Activated CD4-positive, alpha-beta memory T cell treated with anti-CD3 and anti-CD28 coated beads, Interleukin-2, amount 10 ng/mL, durations not matched to agents 7 days and 5 days (primary cell): ENCODE results near the gene SYTL3. TPM values are rescaled to one million over a fixed set of nuclear protein-coding genes. Genes with fewer than 3 reads are reported as not detected.
"Not testable (repeated sequence)": the region's sequence is repeated elsewhere in the genome, so short reads cannot be mapped to it uniquely, and the experiment has no call there.

Experiments used
- CTCF ChIA-PET: fragments of 350-600 bp; sonication (Branson Sonifier 250); formaldehyde crosslinking; loops from one replicate; lab custom pipeline; 2021; ENCODE audit warnings: antibody characterized with exemption, inconsistent platforms; lab: Charles Lee
- POLR2A ChIA-PET: fragments of 350-600 bp; sonication (Branson Sonifier 250); formaldehyde crosslinking; loops from one replicate; lab custom pipeline; 2021; ENCODE audit warnings: antibody characterized with exemption; lab: Charles Lee
- DNase-seq: peaks from one replicate; pipeline ENCODE4 v3.0.0-alpha.2; 2020
- H3K27ac Mint-ChIP-seq: one replicate; pipeline ENCODE4 v1.8.0; 2021; ENCODE audit warnings: mild to moderate bottlenecking, mixed read lengths
- H3K27me3 Mint-ChIP-seq: one replicate; pipeline ENCODE4 v1.8.0; 2021; ENCODE audit warnings: mixed read lengths
- H3K36me3 Mint-ChIP-seq: one replicate; pipeline ENCODE4 v1.8.0; 2021; ENCODE audit warnings: low read depth, mixed read lengths
- H3K4me1 Mint-ChIP-seq: one replicate; pipeline ENCODE4 v1.8.0; 2021; ENCODE audit warnings: mixed read lengths
- H3K4me3 Mint-ChIP-seq: one replicate; pipeline ENCODE4 v1.8.0; 2021; ENCODE audit warnings: mild to moderate bottlenecking, mixed read lengths
- H3K9me3 Mint-ChIP-seq: one replicate; pipeline ENCODE4 v1.8.0; 2021; ENCODE audit warnings: mixed read lengths
- total RNA-seq, 2 experiments: library from RNA; stranded (reverse); gene quantifications; one replicate each; pipeline ENCODE4 v1.2.3, GENCODE V29; 2021

The SYTL3 gene
- total RNA-seq, 2 experiments from 2014 or later, result 133 to 135 TPM

DNA sequence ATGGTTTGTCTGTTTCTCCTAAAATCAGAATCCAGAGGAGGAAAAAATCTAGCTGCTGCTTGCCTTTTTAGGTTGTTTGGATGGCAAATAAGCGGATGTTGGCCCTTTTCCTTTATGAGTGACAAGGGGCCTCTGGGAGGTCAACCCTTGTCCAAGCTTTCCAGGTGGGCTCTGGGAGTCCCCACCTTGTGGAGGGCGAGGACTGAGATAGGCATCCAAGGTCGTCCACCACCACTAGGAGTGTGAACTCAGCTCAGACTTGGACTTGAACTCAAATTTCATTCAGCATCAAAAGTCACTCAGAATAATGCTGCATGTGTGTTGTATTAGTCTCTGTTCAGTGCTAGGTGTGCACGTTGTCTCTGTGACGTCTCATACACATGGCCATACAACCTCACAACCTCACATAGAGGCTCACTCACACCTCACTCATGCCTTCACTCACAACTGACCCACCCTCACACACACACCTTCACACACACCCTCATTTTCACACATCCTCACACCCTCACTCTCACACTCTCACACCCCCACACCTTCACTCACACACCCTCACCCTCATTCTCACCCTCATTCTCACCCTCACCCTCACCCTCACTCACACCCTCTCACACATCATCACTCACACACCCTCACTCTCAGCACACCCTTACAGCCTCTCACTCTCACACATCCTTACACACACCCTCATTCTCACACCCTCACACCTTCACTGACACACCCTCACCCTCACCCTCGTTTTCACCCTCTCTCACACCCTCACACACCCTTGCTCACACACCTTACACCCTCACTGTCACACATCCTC, 23.3 kb upstream of the SYTL3 start:
- POLR2A ChIA-PET, result no interaction called here
- peaks cover 64% of the 10 kb centered on the region for H3K36me3 Mint-ChIP-seq
- H3K4me3 Mint-ChIP-seq, result no peak overlapping the region
- CTCF ChIA-PET, result interaction anchor here (0.6 to 1.1 kb wide), 2 partner anchors 32 to 414 kb away, joined by 3 to 4 read pairs; no protein-coding TSS in a partner anchor
- no peaks in the 10 kb centered on the region for H3K9me3 Mint-ChIP-seq
- peak overlapping the region; percentile 57 for H3K27ac Mint-ChIP-seq
- no peak for DNase-seq
- peaks cover 38% of the 10 kb centered on the region for H3K4me1 Mint-ChIP-seq
- no peaks in the 10 kb centered on the region for H3K27me3 Mint-ChIP-seq

DNA sequence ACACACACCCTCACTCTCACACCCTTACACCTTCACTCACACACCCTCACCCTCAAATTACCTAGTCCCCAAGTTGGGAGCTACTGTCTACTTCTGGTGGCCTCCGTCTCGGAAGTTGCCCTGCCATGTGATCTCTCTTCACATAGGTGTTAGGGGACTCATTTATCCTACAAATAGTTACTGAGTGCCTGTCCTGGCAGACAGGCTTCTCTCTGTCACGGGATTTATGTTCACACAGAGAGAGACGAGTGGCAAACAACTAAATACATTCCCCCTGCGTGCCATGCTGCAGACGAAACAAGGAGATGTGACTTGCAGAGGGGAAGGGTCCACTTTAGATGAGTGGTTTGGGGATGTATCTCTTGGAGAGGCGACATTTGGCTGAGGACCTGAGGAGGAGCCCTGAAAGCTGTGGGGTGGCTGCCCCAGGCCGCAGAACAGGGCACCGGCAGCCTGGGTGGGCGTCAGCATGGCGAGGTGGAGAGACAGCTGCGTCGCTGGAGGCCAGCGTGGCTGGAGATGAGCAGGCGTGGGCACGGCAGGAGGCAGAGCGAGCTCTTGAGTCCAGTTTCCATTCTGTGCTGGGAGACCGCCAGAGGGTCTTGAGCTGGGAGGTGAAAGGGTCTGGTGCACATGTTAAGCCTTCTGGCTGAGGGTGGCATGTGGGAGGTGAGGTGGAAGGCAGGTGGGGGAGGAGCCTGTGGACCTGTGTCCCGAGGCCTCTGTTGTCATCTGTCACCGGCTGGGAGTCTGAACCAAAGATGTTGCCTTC, 22.5 kb upstream of the SYTL3 start:
- DNase-seq, result peak; percentile 14
- Mint-ChIP-seq H3K4me3 (no peak overlapping the region), H3K27ac (peak overlapping the region; percentile 57), H3K4me1 (peaks cover 43% of the 10 kb centered on the region), H3K36me3 (peaks cover 66% of the 10 kb centered on the region), H3K9me3 (no peaks in the 10 kb centered on the region), H3K27me3 (no peaks in the 10 kb centered on the region)
- ChIA-PET CTCF (interaction anchor here (1.5 to 1.7 kb wide), 2 partner anchors 17 to 33 kb away, joined by 3 to 5 read pairs; partner anchors contain the start of gene DYNLT1), POLR2A (interaction anchor here (1.4 to 2.1 kb wide), 2 partner anchors 16 to 17 kb away, joined by 4 to 6 read pairs; partner anchors contain the start of gene DYNLT1)

DNA sequence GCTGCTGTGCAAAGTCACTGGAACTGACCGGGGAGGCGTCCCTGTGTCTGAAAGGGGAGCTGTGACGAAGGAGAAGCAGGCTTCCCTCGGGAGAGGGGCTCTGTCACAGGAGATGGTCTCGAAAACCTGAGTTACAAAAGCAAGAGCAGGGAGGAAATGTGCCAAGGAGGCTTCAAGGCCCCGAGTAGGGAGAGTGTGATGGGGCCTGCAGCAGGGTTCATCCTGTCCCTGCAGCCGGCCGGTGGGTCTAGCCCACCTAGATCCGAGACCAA, 22.0 kb upstream of the SYTL3 start:
- Mint-ChIP-seq H3K9me3 (no peaks in the 10 kb centered on the region), H3K27ac (no peak overlapping the region), H3K4me3 (no peak overlapping the region), H3K27me3 (no peaks in the 10 kb centered on the region), H3K4me1 (peaks cover 38% of the 10 kb centered on the region), H3K36me3 (peaks cover 66% of the 10 kb centered on the region)
- DNase-seq, result no peak
- ChIA-PET POLR2A (interaction anchor here (1.4 to 2.1 kb wide), 2 partner anchors 15 to 17 kb away, joined by 4 to 6 read pairs; partner anchors contain the start of gene DYNLT1), CTCF (interaction anchor here (0.9 to 1.7 kb wide), 5 partner anchors 10 to 64 kb away, joined by 3 to 5 read pairs (median 4); partner anchors contain the start of gene DYNLT1)

DNA sequence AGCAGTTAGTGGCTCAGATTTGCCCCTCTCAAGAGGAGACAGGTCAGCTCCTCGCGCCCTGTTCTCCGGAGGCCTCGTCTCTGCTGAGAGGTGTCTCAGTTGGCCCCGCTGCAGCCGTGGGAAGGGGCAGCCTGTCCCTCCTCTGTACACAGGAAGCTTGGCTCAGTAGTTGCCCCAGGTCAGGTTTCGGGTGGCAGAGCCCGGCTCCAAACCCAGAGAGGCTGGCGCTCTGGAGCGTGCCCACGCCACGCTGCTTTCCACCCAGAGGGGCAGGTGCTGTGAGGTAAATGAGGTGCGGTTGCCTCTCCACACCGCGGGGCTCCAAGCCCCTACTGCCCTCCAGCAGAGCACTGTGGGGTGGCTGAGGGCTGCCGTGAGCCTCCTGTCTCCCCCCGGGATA, 21.3 kb upstream of the SYTL3 start:
- ChIA-PET CTCF (interaction anchor here (0.9 to 1.7 kb wide), 5 partner anchors 9 to 63 kb away, joined by 3 to 5 read pairs (median 4); partner anchors contain the start of gene DYNLT1), POLR2A (interaction anchor here (1.4 to 2.1 kb wide), 2 partner anchors 14 to 16 kb away, joined by 4 to 6 read pairs; partner anchors contain the start of gene DYNLT1)
- DNase-seq, result no peak
- H3K27me3 Mint-ChIP-seq, result no peaks in the 10 kb centered on the region
- H3K27ac Mint-ChIP-seq, result no peak overlapping the region
- no peaks in the 10 kb centered on the region for H3K9me3 Mint-ChIP-seq
- H3K36me3 Mint-ChIP-seq, result peaks cover 68% of the 10 kb centered on the region
- no peak overlapping the region for H3K4me3 Mint-ChIP-seq
- peaks cover 39% of the 10 kb centered on the region for H3K4me1 Mint-ChIP-seq

DNA sequence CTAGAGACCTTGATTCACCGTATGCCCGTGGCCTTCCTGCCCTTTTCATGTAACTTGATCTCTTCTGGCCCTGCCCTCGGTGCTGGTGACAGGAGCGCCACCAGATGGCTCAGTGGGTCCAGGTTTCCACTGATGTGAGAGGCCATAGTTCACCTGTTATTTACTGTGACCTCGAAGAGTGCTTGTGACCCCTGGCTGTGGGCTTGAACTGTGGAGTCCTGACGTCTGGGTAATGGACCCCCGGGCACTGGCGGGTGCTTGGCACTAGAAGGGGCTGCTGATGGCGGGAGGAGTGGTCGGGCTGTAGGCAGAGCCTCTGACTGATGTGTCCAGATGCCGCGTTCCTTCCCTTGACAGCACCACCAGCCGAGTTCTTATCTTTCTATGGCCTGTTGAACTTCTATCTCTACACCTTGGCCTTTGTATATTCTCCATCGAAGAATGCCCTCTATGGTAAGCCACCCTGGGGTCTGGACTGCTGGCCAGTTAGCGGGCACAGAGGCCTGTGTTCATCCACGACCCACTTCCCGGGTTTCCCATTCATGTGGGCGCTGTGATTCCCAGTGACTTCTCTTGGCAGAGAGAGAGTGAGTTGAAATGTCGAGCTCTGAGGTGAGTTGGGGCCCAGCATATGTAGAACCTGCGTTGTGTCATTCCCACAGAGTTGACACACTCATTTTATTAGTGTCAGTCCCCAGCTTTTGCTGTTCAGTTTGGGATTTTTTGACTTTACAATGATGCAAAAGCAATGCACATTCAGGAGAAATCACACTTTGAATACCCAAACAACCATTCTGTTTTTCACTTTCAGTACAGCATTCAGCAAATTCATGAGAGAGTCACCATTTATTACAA, 20.3 kb upstream of the SYTL3 start:
- no peaks in the 10 kb centered on the region for H3K27me3 Mint-ChIP-seq
- ChIA-PET CTCF (interaction anchor here (0.6 to 2.0 kb wide), 6 partner anchors 8 to 415 kb away, joined by 3 to 11 read pairs (median 4); no protein-coding TSS in a partner anchor), POLR2A (interaction anchor here (1.2 to 2.8 kb wide), 4 partner anchors 11 to 397 kb away, joined by 3 to 18 read pairs (median 5); partner anchors contain the start of gene DYNLT1)
- no peaks in the 10 kb centered on the region for H3K9me3 Mint-ChIP-seq
- H3K36me3 Mint-ChIP-seq, result peaks cover 74% of the 10 kb centered on the region
- H3K4me3 Mint-ChIP-seq, result no peak overlapping the region
- DNase-seq, result peak; percentile 30
- peaks cover 39% of the 10 kb centered on the region for H3K4me1 Mint-ChIP-seq
- H3K27ac Mint-ChIP-seq, result no peak overlapping the region

DNA sequence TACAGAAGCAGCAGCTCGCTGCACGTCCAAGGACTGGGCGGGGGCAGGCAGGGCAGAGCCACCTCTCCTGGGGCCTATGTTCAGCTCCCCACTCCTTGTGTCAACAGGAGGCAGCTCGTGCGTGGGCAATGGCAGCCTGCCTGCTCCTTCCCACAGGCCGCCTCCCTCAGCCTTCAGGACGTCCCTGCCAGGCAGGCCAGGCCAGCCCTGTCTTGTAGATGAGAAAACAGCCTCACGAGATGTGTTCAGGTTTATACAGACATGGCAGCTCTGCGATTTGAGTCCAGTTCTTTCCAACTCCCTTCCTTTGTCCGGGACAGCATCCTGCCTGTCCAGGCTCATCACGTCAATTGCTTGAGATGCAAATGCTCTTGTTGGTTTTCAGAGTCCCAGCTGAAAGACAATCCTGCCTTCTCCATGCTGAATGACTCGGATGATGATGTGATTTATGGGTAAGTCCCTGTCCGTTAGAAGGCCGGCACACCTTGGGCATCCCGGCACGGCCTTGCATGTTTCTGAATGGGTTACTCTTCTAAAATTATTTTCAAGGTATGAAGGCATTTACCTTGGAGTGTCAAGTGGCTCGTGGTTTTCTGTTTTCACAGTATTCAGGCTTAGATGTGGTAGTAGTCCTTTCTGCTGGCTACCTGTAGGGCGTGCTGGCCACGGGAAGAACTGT, 18.8 kb upstream of the SYTL3 start:
- CTCF ChIA-PET, result interaction anchor here (0.6 to 2.0 kb wide), 3 partner anchors 29 to 805 kb away, joined by 3 to 11 read pairs (median 8); no protein-coding TSS in a partner anchor
- H3K27ac Mint-ChIP-seq, result peak overlapping the region; percentile 58
- H3K4me1 Mint-ChIP-seq, result peaks cover 50% of the 10 kb centered on the region
- POLR2A ChIA-PET, result interaction anchor here (1.7 to 2.8 kb wide), 3 partner anchors 9 to 72 kb away, joined by 3 to 18 read pairs (median 7); partner anchors contain the start of gene DYNLT1
- H3K36me3 Mint-ChIP-seq, result peaks cover 78% of the 10 kb centered on the region
- DNase-seq, result peak; percentile 15
- H3K27me3 Mint-ChIP-seq, result no peaks in the 10 kb centered on the region
- no peak overlapping the region for H3K4me3 Mint-ChIP-seq
- H3K9me3 Mint-ChIP-seq, result no peaks in the 10 kb centered on the region

DNA sequence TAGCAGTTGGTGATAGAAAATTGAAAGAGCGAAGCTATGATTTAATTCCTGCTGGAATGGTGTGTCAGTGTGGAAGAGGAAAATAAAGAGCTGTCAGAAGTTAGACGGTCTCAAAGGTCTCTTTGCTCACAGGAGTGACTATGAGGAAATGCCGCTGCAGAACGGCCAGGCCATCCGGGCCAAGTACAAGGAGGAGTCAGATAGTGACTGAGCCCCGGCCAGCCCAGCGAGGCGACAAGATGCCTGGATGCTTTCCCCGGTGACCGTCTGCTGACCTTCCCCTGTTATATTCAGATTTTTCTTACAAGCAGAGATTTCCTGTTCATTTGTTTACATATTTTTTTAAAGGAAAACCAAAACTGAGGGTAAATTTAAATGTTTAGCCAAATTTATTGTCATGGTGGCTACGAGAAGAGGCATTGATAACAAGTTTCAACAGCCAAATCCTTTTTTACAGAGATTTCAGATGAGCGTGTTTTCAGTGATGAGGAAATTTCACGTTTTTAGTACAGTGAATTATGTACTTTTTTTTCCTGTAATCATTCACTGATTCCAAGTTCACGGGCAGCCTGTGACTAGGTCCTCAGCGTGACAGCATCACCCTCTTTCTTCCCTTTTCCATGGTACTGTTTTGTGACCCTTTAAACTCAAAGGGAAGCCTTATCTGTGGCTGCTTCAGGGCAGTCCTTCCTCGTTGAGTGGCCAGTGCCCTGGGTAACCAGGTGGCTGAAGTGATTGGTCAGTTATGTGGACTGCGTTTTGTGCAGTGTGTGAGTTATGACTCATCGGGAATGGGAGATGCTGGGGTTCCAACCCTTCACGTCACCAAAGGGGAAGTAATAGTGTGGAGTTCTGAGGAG, 17.9 kb upstream of the SYTL3 start:
- peaks cover 57% of the 10 kb centered on the region for H3K4me1 Mint-ChIP-seq
- DNase-seq, result peak; percentile 11
- CTCF ChIA-PET, result interaction anchor here (1.3 kb wide), 1 partner anchor 59 kb away, joined by 8 read pairs; no protein-coding TSS in a partner anchor
- H3K4me3 Mint-ChIP-seq, result no peak overlapping the region
- POLR2A ChIA-PET, result interaction anchor here (2.2 to 4.1 kb wide), 3 partner anchors 8 to 13 kb away, joined by 7 to 23 read pairs (median 18); partner anchors contain the start of gene DYNLT1
- H3K27ac Mint-ChIP-seq, result peak overlapping the region; percentile 58
- H3K36me3 Mint-ChIP-seq, result peaks cover 78% of the 10 kb centered on the region
- no peaks in the 10 kb centered on the region for H3K9me3 Mint-ChIP-seq
- no peaks in the 10 kb centered on the region for H3K27me3 Mint-ChIP-seq

DNA sequence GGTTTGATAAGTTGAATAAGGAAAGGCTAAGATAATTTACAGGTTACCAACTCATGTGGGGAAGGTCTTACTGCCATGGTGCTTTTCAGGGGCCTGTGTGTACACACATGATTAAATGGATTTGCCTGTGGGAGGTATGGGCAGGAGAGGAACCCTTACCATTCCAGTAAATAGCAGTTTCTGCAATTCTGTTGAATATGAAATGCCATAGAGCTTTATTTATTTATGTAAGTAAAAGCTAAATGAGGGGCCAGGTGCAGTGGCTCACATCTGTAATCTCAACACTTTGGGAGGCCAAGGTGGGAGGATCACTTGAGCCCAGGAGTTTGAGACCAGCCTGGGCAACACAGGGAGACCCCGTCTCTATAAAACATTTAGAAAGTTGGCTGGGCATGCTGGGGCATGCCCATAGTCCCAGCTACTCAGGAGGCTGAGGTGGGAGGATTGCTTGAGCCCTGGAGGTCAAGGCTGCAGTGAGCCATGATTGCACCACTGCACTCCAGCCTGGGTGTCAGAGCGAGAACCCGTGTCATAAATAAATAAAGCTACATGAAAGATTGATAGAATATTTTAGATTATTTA, 17.2 kb upstream of the SYTL3 start:
- not testable (repeated sequence) for H3K9me3 Mint-ChIP-seq, DNase-seq, H3K4me3 Mint-ChIP-seq, H3K27me3 Mint-ChIP-seq
- H3K36me3 Mint-ChIP-seq, result peaks cover 78% of the 10 kb centered on the region
- H3K27ac Mint-ChIP-seq, result peak overlapping the region; percentile 58
- H3K4me1 Mint-ChIP-seq, result peaks cover 58% of the 10 kb centered on the region
- ChIA-PET POLR2A (interaction anchor here (0.9 to 4.1 kb wide), 2 partner anchors 12 to 18 kb away, joined by 3 to 23 read pairs; partner anchors contain the start of gene DYNLT1), CTCF (interaction anchor here (1.3 kb wide), 1 partner anchor 59 kb away, joined by 8 read pairs; no protein-coding TSS in a partner anchor)

DNA sequence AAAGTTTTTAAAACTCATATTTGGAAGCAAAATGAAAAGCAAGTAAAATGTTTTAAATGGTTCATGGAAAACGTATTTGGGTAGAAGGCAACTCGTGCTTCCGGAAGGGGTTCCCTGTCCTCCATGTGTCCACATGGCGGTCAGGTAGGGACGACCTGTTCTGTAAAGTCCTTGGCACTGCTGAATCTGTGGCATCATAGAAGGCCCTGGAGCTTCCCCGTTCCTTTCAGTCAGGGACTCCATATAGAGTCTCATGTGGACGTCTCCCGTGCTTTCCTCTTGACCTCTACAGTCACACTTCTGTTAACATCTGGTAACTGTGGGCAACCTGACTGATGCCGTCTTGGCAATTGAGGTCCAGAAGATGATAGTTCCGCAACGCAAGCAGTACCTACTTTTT, 16.7 kb upstream of the SYTL3 start:
- DNase-seq, result no peak
- Mint-ChIP-seq H3K4me3 (no peak overlapping the region), H3K27me3 (no peaks in the 10 kb centered on the region), H3K4me1 (peaks cover 55% of the 10 kb centered on the region), H3K36me3 (peaks cover 75% of the 10 kb centered on the region), H3K27ac (peak overlapping the region; percentile 47), H3K9me3 (no peaks in the 10 kb centered on the region)
- ChIA-PET CTCF (interaction anchor here (1.3 kb wide), 1 partner anchor 58 kb away, joined by 8 read pairs; no protein-coding TSS in a partner anchor), POLR2A (interaction anchor here (0.9 to 4.1 kb wide), 2 partner anchors 11 to 17 kb away, joined by 3 to 23 read pairs; partner anchors contain the start of gene DYNLT1)

DNA sequence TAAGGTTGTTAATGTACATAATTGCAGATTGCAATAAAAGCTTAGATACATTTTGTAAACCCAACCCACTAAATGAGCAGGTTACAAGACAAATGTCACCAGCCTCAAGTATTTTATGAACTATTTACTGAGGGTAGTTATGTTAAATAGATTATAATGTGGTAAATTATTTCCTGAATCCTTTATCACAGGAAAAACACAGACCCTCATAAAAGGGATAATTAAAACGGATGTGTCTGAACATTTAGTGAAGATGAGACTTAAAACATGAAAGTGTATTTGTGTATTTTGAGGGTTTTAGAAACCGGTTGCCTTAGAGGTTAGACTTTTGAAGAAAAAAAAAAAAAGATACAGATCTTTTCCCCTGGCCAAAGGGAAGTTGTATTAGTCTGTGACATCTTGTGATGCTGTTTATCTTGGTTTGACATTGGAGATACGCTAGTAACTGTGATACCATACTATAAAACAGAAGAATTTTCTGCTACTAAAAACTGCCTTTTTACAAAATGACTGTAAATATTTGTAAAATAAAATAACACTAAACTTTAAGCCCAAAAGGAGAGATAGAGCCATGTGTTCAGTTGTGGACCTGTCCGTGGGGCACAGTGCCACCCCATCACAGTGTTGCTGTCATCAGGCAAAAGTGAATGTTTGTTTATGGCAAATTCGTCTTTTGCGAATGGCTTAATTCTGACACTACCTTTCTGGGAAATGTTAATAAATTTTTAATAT, 15.0 kb upstream of the SYTL3 start:
- DNase-seq, result no peak
- H3K4me1 Mint-ChIP-seq, result peaks cover 60% of the 10 kb centered on the region
- no peaks in the 10 kb centered on the region for H3K27me3 Mint-ChIP-seq
- POLR2A ChIA-PET, result interaction anchor here (4.1 kb wide), 1 partner anchor 10 kb away, joined by 23 read pairs; the partner anchor contains the start of gene DYNLT1
- peaks cover 79% of the 10 kb centered on the region for H3K36me3 Mint-ChIP-seq
- H3K27ac Mint-ChIP-seq, result peak overlapping the region; percentile 63
- CTCF ChIA-PET, result no interaction called here
- no peak overlapping the region for H3K4me3 Mint-ChIP-seq
- no peaks in the 10 kb centered on the region for H3K9me3 Mint-ChIP-seq
